Astrocyte of the cerebellum (primary cell): ENCODE data around the gene RNF44.

Experiments used
- DNase-seq: peaks from one replicate; pipeline ENCODE4 v3.0.0-alpha.2; 2011; ENCODE audit warnings: low read depth
- H3K4me3 ChIP-seq: 2 replicates; pipeline ENCODE4 v1.5.1; 2011; ENCODE audit warnings: mild to moderate bottlenecking, low read depth, low read length, moderate library complexity
- in situ Hi-C: cut with HindIII; loops from 2 replicates; pipeline ENCODE4 v1.10.0; 2017; ENCODE audit warnings: low sequenced_read_pairs
- TF ChIP-seq, protein P1 (sequence below): IDR thresholded peaks from 2 replicates; pipeline ENCODE4 v1.5.1; 2012; ENCODE audit warnings: low read length, low read depth, moderate library complexity, mild to moderate bottlenecking; ENCODE audit errors: missing control alignments

The RNF44 gene

GRCh38 chr5:176486189-176486757 is 50.9 kb downstream of the RNF44 start:
- DNase-seq = no peak
- in situ Hi-C loops = no loop called here
- H3K4me3 ChIP-seq = no peak overlapping the region
- TF ChIP-seq, protein P1, sequence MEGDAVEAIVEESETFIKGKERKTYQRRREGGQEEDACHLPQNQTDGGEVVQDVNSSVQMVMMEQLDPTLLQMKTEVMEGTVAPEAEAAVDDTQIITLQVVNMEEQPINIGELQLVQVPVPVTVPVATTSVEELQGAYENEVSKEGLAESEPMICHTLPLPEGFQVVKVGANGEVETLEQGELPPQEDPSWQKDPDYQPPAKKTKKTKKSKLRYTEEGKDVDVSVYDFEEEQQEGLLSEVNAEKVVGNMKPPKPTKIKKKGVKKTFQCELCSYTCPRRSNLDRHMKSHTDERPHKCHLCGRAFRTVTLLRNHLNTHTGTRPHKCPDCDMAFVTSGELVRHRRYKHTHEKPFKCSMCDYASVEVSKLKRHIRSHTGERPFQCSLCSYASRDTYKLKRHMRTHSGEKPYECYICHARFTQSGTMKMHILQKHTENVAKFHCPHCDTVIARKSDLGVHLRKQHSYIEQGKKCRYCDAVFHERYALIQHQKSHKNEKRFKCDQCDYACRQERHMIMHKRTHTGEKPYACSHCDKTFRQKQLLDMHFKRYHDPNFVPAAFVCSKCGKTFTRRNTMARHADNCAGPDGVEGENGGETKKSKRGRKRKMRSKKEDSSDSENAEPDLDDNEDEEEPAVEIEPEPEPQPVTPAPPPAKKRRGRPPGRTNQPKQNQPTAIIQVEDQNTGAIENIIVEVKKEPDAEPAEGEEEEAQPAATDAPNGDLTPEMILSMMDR = no peak

DNA sequence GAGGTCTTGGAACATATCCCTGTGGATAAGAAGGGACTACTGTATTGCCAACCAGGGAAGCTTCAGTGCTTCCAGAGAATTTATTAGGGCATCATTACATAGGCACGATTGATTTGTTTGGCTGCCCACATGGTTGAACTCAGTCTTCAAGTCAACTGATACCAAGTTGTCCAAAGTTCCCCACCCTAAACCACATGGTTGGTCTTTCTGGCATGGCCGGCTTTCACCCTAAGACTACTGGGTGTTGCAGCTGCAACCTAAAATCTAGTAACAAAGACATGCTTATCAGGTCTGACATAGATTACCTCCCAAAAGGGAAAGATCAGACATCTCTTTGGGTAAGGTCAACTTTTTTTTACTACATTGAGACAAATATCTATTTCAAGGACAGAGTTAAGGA is 52.0 kb downstream of the RNF44 start:
- H3K4me3 ChIP-seq = no peak overlapping the region
- no peak for DNase-seq
- TF ChIP-seq, protein P1 = no peak
- in situ Hi-C loops = no loop called here

DNA sequence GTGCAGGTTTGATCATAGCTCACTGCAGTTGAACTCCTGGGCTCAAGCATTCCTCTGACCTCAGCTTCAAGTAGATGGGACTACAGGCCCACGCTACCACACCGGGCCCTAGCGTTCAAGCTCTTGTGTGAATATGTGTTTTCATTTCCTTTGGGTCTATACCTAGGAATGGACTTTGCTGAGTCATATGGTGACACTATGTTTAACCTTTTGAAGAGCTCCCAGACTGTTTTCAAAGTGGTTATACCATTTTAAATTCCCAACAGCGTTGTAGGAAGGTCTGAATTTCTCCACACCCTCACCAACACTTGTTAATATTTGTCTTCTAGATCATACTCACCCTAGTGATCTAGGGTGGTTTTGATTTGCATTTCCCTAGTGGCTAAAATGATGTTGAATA is 55.5 kb downstream of the RNF44 start:
- no peak for DNase-seq
- TF ChIP-seq, protein P1 = no peak
- no peak overlapping the region for H3K4me3 ChIP-seq
- in situ Hi-C loops = no loop called here
